ENCODE data around the gene LRRK2.

DNA sequence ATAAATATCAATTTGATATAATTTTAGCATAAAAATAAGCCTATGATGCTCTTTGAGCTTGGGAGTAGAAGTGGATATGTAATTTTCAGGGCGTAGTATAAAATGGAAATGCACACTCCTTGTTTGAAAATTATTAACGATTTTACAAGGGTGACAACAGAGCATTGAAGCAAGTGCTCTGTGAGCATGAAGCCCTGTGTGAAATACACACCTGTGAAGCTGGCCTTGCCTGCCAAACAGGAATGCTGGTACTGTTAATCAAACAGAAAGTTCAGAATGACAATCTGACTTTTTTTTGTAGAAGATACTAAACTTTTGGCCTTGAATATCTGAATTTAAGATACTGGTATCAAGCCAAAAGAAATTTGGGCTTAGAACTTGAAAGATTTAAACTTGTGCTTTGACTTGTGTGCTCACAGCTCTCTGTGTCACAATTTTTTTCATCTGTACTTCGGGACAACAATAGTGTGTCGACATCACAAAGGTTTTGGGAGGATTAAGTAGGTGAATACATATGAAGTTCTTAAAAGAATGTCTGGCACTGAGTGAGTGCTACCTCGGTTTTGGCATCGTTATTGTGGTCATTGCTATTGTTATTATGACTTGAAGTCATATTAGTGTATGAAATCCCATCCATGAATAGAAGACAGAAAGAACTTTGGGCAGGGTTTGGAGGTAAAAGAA is 47.3 kb downstream of the LRRK2 start:
- TF ChIP-seq, protein P1, sequence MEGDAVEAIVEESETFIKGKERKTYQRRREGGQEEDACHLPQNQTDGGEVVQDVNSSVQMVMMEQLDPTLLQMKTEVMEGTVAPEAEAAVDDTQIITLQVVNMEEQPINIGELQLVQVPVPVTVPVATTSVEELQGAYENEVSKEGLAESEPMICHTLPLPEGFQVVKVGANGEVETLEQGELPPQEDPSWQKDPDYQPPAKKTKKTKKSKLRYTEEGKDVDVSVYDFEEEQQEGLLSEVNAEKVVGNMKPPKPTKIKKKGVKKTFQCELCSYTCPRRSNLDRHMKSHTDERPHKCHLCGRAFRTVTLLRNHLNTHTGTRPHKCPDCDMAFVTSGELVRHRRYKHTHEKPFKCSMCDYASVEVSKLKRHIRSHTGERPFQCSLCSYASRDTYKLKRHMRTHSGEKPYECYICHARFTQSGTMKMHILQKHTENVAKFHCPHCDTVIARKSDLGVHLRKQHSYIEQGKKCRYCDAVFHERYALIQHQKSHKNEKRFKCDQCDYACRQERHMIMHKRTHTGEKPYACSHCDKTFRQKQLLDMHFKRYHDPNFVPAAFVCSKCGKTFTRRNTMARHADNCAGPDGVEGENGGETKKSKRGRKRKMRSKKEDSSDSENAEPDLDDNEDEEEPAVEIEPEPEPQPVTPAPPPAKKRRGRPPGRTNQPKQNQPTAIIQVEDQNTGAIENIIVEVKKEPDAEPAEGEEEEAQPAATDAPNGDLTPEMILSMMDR (IDR thresholded peaks at IDR 0.05) = no peak
- TF ChIP-seq POLR2AphosphoS5 (IDR thresholded peaks at IDR 0.05; ENCODE audit: low read depth, low read length) = no peak
